ENCODE measurements around the gene TSPO.

DNA sequence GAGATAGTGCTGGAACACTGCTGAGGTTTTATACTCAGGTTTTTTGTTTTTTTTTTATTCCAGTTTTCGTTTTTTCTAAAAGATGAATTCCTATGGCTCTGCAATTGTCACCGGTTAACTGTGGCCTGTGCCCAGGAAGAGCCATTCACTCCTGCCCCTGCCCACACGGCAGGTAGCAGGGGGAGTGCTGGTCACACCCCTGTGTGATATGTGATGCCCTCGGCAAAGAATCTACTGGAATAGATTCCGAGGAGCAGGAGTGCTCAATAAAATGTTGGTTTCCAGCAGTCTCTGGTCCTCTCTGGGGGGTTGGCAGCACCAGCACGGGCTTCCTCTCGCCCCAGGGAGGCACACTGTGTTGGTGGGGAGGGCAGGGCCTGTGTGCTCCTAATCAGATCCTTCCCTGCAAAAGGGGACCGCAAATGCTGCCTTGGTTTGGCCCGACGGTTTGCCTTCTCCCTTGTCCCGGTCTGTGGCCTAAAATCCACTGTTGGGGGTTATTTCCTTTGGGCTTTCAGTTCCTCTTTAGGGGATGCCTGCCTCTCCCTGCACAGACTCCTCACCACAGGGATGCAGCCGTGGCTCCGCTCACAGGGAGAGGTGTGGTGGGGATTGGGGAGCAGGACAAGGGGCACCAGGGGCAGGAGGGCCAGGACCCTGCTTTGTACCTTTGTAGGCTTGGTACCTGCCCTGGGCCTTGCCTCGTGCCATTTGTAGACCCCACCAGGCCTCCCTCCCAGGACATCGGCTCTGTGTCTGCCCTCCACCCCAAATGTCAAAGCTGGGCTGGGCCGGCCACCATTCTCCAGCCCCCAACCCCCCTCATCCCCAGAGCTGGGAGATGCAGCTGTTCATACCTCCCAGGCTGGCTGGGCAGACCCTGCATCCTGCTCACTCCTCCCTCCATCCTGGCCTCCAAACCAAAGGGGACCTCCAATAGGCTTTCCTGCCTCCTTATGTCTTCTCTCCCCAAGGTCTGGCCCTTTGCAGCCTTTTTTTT is 21.6 kb upstream of the TSPO start:
- TF ChIP-seq, protein P1, sequence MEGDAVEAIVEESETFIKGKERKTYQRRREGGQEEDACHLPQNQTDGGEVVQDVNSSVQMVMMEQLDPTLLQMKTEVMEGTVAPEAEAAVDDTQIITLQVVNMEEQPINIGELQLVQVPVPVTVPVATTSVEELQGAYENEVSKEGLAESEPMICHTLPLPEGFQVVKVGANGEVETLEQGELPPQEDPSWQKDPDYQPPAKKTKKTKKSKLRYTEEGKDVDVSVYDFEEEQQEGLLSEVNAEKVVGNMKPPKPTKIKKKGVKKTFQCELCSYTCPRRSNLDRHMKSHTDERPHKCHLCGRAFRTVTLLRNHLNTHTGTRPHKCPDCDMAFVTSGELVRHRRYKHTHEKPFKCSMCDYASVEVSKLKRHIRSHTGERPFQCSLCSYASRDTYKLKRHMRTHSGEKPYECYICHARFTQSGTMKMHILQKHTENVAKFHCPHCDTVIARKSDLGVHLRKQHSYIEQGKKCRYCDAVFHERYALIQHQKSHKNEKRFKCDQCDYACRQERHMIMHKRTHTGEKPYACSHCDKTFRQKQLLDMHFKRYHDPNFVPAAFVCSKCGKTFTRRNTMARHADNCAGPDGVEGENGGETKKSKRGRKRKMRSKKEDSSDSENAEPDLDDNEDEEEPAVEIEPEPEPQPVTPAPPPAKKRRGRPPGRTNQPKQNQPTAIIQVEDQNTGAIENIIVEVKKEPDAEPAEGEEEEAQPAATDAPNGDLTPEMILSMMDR (IDR thresholded peaks at IDR 0.05) = no peak
- TF ChIP-seq REST (IDR thresholded peaks at IDR 0.05; ENCODE audit: insufficient read depth in 1 of 2, low read depth in 2 of 2, low read length in 1 of 2) (no peak), POLR2AphosphoS5 (IDR thresholded peaks at IDR 0.05; ENCODE audit: low read depth, low read length) (no peak), SIN3A (IDR thresholded peaks at IDR 0.05; ENCODE audit: borderline replicate concordance, insufficient read depth, low read depth, low read length) (no peak), TCF7L2 (IDR thresholded peaks at IDR 0.05; ENCODE audit: low read depth, low read length) (no peak)

Measured in Panc1 (cell line).